HG03064 (cell line): ENCODE results near the gene DOCK1.

ENCODE experiments used
- ATAC-seq: cut with Tn5 transposase; IDR thresholded peaks from one replicate; pipeline ENCODE4 v1.9.1; 2021; ENCODE audit warnings: low read depth; ENCODE audit not compliant: unreplicated experiment

The DOCK1 gene

DNA sequence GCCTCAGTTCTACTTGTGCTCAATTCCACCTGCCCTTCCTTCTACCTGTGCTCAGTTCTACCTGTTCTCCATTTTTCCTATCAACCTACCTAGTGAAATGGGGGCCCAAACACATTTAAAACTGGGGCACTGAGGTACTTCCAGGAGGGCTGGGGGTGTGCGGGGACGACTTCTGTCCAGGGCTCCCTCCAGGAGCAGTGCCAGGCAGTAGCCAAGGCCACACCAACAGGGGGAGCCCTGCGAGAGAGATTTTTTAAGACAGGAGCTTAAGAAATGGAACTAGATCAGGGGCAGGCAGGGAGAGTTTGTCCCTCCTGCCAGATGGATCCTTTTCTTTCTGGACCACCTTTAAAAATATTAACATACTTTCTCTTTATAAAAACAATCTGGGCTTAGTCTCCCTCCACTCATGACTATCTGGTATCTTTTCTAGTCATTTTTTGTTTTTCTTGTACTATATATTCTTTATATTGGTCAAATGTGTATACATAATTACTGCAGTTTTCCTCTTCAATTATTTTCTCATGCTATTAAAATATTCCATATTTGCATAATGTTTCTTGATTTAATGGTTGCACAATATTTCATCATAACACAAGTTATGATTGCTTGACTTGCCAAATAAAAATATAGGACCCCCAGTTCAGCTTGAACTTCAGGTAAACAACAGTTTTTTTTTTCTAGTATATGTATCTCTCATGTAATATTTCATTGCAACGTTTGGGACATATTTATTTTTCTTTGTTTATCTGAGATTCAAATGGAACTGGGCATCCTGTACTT, 338.5 kb downstream of the DOCK1 start:
- no peak for ATAC-seq

DNA sequence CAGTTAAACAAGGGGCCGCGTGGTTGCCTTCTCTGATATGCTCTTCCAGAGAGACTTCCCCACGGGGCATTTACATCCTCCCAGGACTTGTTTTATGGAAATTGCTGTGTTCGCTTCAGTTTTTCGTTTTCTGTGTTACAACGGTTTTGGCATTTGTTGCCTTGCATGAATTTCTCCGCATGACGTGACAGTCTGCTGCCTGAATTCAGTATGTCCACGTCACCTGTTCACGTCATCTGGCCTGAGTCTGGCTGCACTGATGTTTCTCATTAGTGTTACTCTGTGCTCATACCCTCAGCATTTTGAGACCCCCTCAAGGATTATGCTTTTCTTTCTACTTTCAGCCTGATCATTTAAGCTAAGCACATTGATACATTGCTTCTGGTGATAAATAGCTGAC, 340.2 kb downstream of the DOCK1 start:
- ATAC-seq: no peak

DNA sequence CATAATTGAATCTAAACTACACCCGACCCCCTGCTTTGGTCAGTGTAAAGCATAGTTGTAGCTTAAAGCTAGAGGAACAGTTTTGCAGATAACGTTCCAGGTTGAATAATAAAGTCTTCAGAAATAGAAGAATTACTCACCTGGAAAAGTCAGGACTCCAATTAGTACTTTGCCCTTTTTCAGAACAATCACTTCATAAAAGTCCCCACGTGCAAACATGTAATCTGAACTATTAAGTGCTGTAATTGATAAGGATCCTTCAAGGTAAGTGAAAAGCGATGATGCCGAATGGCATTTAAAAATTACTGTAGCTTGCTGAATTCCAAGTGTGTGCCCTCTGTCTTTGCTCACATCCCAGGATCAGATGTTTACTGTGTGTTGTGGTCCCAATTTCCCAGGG, 344.8 kb downstream of the DOCK1 start:
- ATAC-seq: no peak

DNA sequence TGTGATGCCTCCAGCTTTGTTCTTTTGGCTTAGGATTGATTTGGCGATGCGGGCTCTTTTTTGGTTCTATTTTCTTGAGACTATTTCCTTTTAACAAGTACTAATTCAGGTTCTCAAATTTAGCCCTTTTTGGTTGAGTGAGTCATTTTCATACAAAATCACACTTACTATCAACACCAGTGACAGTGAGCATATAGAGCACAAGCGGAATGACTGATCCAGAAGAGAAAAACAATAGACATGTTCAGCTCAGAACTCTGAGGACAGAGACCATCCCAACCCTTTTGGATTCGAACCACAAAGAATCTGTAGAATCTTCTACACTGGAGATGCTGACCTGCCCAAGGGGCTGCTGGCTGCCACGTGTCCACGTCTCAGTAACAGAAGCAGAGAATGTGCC, 347.6 kb downstream of the DOCK1 start:
- ATAC-seq: no peak

DNA sequence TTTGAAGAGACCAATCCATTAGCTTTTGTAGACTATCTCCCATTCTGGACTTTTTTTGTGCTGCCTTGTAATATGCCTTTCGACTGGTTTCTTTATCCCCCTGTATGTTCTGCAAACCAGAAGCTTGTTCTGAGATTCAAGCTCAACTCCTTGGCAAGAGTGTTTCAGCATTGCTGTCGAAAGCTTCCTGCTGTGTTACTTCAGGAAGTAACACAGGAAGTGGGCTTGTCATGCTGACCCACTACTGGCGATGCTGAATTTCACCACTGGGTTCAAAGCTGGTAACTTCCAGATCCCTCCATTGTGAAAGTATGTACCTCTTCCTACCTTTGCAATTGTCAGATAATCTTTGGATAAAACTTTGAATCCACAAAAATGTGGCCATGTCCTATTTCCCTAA, 349.0 kb downstream of the DOCK1 start:
- no peak for ATAC-seq

DNA sequence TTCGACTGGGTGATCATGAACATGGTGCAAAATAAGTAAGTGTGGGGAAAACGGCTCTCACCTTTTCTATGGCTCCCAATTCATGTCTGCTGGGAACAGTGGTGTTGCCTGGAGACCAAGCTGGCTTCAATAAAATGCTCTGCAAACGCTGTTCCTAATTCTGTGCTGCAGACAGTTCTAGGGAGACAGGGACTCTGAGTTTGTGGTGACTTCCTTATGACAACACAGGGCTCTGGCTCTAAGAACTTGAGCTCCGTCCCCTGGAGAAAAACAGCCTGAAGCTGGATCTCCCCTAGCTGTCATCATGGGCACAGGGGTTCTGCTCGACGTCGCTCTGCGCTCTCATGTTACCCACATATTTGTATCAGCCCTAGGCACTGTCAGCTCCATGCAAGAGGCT, 352.2 kb downstream of the DOCK1 start:
- ATAC-seq: no peak

DNA sequence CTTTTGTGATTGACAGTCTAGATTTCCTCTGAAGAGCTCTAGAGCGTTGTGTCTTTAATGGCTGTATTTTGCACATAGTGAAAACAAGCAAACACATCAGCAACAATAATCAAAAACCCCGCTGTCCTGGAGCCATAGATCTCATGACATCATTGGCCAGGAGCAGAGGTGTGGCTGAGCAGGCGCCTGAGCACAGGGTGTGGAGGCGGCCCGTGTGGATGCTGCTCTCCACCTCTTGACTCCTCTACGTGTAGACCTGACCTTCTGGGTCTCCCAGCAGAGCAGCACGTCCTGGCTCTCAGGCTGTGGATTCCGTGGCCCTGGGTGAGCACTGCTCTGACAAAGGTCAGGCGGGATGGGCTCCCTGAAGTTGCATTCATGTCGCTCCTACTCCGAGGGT, 354.1 kb downstream of the DOCK1 start:
- no peak for ATAC-seq

DNA sequence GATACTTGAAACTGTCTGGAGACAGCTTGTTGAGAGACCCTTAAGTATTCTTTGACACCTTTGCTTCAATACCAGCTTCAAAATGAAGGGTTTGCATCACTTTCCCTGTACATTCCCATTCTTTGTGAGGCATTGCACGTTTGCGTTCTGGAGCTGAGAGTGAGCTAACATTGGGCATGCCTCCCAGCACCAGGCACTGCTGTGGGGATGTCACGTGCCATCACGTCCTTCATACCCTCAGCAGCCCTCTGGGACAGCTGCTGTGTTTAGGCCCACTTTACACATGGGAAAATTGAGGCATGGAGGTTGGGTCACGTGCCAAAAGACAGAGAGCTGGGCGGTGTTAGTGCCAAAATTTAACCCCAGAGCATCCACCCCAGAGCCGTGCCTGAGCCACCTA, 357.4 kb downstream of the DOCK1 start:
- no peak for ATAC-seq

DNA sequence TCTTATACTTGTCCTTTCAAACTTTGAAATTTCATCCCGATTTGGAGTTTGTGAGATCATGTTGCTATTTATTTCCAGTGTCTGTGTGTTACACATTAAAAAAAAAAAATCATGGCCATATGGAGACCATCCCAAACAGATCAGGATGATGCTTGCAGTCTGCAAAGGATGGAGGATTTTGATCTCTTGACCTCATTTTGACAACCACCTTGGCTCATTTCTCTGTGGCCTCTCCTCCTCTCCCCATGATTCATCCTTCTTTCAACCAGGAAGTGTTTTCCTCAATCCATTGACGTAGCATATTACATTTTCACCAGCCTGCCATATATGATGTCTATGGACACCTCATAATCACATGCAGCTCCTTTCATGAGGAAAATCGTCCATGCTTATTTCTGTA, 360.1 kb downstream of the DOCK1 start:
- ATAC-seq: no peak

DNA sequence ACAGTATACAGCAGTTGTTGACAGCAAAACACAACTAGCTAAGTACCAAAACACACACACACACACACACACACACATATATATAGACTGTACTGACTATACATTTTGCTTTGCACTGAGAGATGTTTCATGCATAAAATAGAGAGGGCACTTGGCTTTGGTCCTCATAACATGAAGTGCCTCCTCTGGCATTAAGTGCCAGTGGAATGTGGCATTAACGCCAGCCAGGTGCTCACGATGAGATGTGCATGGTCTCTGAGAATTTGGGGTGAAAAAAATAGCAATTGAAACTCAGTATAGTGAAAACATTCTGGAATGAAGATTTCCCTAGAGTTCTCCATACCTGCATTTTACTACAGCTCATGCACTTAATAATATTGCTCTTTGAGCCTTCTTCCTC, 361.2 kb downstream of the DOCK1 start:
- ATAC-seq: no peak

DNA sequence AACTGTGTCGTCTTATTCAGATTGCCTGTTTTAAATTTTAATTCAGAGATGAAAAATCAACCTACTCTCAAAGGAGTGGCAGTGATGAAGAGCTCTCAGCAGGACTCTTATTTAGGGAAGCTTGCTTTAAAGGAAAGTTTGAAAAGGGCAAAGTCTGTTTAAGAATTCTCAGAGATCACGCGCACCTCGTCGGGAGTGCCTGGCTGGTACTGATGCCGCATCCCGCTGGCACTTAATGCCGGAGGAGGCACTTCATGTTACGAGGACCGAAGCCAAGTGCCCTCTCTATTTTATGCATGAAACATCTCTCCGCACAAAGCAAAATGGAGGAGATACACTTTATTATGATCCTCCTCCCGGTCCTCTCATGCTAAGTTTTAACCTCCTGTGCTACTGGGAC, 362.2 kb downstream of the DOCK1 start:
- no peak for ATAC-seq

DNA sequence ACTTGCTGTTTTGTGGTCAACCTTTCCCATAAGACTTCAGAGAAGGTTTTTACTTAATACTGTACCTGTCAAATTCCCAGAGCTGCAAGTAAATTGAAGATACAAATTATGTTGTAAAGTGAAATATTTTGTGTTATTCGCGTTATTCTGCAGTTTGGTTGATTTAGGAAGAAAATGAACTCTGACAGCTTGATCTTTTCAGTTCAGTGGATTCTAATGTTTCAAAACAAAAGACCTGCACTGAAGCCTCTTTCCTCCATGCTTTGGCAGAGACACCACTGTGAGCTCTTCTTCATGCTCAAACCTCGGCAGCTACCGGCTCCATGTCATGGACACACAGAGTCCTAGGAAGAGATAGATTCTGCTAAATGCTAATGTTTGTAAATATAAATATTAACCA, 366.8 kb downstream of the DOCK1 start:
- ATAC-seq: no peak

DNA sequence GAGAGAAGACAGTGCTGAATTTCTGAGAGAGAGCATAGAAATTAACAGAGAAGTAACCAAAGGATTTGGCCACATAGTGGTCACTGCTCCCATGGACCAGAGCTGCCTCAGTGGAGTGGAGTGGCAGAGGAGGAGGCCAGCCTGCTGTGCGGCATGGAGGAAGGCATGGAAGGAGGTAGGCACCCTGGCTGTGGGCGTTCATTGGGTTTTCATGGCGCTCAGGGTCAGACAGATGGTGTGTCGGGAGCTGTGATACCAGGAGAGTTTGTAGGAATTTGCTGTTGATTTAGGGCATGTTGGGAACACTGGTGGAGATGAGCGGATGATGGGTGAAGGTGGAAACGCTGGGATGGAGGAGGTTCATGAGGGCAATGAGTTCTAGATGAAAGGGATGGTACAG, 370.0 kb downstream of the DOCK1 start:
- no peak for ATAC-seq

DNA sequence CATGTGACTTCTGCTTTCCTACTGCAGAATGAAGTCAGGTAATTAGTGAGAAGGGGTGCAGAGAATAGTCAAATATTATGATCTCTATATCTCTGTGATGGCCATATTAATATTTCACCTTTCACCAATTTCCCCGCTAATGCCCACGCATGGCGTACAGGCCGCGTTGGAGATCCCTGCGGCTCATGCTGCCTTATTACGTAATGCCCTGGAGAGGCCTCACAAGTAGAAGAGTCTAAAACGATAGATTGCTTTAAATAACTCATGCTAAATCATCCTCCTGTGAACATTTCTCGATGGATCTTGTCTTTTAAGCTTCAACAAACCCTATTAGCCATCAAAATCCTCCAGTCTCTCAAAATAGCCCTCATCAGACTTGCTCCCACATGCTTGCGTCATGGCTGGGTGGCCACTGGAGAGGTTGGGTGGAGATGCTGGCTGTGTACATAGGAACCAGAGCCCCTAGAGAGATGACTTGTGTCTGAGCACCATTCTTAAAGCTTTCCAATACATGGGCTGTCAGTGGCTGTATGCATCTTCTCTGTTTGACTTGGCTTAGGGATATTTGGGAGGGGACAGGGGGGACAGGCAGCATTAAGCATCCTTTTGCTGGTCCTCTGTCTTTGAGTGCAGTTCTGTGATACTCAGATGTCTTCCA, 370.7 kb downstream of the DOCK1 start:
- ATAC-seq: no peak

DNA sequence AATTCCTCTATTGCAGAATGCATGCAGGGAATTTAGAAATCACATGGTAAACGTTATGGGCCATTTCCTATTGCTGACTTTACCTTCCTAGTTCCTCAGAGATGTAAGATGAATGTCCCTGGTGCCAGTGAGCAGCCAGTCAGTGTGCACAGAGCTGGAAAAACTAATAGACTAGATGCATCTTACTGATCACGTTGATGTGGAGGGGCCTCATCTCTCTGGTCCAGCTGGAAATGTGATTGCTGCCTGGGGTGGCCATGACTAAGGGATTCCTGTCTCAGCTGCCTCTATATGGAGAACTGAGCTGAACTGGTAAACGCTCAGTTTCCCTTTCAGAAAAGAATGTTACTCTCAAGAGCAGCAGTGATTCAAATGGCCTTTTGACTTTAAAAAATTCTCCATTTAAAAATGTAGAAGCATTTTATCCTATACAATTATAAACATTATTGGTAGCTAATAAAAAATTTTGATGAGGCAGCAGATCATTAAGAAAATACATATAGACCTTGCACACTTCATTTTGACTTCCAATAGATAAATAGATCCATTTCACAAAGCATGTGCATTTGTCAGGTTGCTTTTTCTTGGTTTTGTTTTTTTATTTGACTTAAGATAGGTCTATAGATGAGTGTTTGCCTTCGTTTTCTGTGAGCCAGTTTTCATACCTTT, 371.7 kb downstream of the DOCK1 start:
- no peak for ATAC-seq

DNA sequence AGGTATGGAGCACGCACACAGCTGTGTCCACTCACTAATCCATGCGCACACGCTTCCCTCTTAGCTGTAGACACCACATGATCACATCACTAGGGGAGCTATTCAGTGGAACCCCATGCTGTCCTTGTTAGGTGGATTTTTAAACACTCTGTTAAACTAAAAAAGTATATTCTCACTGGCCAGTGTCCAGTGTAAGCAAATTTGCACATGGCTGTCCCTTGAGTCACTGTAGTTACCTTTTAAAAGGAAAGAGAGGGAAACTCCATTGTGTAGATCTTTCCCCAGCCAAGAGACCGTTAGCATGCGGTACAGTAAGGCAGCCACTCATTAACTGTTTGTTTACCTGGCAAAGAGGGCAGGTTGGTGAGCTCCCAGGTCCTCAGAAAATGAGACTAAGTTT, 372.8 kb downstream of the DOCK1 start:
- ATAC-seq: no peak

DNA sequence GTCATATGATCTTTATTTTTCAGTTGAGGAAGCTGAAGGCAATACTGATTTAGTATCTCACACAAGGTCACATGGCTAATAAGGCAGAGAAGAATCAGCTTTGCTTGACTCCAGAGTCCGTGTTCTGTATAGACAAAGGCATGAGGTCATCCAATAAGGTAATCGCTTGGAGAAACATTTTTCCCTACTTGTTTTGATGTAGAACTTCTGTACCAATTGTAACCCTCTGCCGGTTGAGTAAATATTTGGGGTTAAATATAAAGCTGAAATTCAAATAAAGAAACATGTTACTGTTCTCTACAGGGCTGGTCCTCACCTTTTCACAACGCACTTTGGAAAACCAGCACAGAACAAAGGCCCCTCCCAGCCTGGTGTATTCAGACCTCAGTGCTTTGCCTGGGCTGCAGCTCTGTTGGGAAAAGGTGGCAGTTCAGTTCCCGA, 374.1 kb downstream of the DOCK1 start:
- no peak for ATAC-seq

DNA sequence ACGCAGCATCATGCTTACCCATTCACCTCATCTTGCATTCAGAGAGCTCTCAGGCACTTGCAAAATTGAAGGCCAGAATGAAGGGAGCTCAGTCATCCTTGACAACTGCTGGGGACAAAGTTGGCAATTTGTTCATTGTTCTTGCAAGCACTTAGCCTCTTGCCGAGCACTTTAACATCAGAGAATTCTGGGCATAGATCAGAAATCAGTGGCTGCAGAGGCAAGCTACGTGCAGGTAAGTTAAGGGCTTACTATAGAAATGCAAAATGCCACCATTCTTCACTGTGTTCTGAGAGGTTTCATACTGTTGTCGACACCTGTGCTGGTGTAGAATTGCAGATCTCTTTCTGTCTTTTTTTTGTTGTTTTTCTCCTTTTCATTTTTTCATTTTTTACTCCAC, 375.2 kb downstream of the DOCK1 start:
- ATAC-seq: no peak

DNA sequence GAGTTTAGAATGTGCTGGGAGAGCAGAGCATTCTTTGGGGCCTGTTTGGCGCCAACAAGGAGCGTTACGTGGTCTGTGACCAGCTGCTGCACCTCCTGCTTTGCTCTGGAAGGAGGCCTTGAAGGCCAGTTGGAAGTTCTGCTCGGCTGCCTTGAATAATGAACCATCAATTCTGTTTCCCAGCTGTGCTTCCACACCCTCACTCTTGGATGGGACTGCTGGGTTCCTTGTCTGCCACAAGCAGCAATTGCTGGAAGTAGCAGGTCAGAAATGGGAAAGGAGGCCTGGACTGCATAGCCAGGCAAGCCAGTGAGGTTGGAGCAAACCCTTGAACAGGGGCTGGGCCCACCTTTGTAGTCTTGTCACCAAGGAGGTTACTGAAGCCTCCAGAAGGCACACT, 377.8 kb downstream of the DOCK1 start:
- ATAC-seq: no peak

DNA sequence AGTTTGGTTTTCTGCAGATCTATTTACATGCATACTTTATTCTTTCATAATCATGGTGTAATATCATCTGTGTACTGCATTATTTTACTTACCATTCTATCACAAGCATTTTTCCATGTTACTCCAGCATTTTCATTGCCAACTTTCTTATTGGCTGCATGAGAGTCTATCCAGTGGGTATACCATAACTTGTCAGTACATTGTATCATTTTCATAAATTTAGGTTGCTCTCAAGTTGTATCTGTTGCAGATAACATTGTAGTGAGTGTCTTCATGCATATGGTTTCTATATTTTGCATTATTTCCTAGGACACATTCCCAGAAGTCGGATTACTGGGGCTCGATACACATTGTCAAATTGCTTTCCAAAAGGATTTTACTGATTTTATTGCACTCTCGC, 378.3 kb downstream of the DOCK1 start:
- ATAC-seq: no peak

DNA sequence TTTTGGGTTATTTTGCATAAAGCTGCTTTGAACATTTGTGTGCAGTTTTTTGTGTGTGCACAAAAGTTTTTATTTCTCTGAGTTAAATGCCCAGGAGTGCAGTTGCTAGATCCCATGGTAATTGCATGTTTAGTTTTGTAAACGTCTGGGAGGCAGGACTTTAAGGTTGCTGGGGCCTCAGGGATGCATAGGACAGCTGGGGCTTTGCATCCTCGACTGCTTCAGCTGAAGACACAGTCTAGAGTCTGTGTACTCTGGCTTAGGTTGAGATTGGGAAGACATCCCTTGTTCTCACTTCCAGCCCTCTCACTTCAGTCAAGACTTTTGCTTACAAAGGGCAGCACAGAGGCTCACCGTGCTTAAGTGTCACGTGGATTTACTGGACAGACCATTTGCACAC, 385.6 kb downstream of the DOCK1 start:
- ATAC-seq: no peak

DNA sequence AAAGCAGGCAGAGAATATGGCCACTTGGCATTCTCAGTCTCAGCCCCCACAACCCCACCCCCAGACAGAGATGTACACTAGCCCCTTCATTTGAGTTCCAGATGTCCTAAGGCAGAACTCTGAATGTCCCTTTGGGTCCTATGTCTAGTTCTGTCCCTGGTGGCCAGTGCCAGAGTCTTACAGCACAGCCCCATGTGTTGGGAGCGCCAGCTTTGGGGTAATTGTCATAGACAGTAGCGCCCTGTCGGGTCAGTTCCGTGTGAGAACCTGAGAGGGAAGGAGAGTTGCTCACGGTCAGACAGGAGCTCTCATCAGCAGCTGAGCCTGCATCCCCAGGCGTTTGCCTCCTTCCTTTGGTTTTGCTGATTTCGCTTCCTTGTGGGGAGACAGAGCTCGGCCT, 386.1 kb downstream of the DOCK1 start:
- no peak for ATAC-seq
